SK-N-SH treated with all-trans-retinoic acid at 6 μM for 48 hours (cell line): ENCODE measurements around the gene COL25A1.

ENCODE experiments used
- ATAC-seq: fragments of 200-7000 bp; cut with Tn5 transposase; 3 replicates; pipeline ENCODE4 v1.9.1; 2020; ENCODE audit warnings: mild to moderate bottlenecking, moderate library complexity
- ARNTL ChIP-seq: fragments of 450-650 bp; formaldehyde crosslinking; IDR thresholded peaks from 2 replicates; pipeline ENCODE4 v1.5.0; 2020; ENCODE audit warnings: low read depth, mild to moderate bottlenecking, moderate library complexity, borderline replicate concordance
- CSDC2 ChIP-seq: fragments of 250-450 bp; sonication (Bioruptor Pico); IDR thresholded peaks from 2 replicates; pipeline ENCODE4 v1.5.0; 2020; ENCODE audit warnings: mild to moderate bottlenecking, moderate library complexity
- ESRRG ChIP-seq: fragments of 250-450 bp; sonication (Bioruptor Pico); IDR thresholded peaks from 2 replicates; pipeline ENCODE4 v1.6.1; 2021; ENCODE audit warnings: mild to moderate bottlenecking
- GLIS3 ChIP-seq: fragments of 250-450 bp; sonication (Bioruptor Pico); IDR thresholded peaks from 2 replicates; pipeline ENCODE4 v1.5.0; 2020; ENCODE audit warnings: mild to moderate bottlenecking, moderate library complexity
- ISL1 ChIP-seq: fragments of 250-450 bp; sonication (Bioruptor Pico); IDR thresholded peaks from 2 replicates; pipeline ENCODE4 v2.1.2; 2022; ENCODE audit warnings: mild to moderate bottlenecking, moderate library complexity
- OSR1 ChIP-seq: fragments of 250-450 bp; sonication (Bioruptor Pico); IDR thresholded peaks from 2 replicates; pipeline ENCODE4 v1.8.0; 2022; ENCODE audit warnings: moderate library complexity, mild to moderate bottlenecking, inconsistent platforms
- PPARA ChIP-seq: fragments of 250-450 bp; sonication (Bioruptor Pico); IDR thresholded peaks from 2 replicates; pipeline ENCODE4 v1.5.0; 2020; ENCODE audit warnings: mild to moderate bottlenecking, borderline replicate concordance
- RARB ChIP-seq: fragments of 250-450 bp; sonication (Bioruptor Pico); IDR thresholded peaks from 2 replicates; pipeline ENCODE4 v1.8.0; 2021; ENCODE audit warnings: mild to moderate bottlenecking, moderate library complexity
- SNAI2 ChIP-seq: fragments of 250-450 bp; sonication (Bioruptor Pico); IDR thresholded peaks from 2 replicates; pipeline ENCODE4 v1.5.0; 2020; ENCODE audit warnings: mild to moderate bottlenecking, moderate library complexity
- ZC3H10 ChIP-seq: fragments of 250-450 bp; sonication (Bioruptor Pico); IDR thresholded peaks from 2 replicates; pipeline ENCODE4 v1.5.1; 2021; ENCODE audit warnings: mild to moderate bottlenecking, moderate library complexity
- ZFP3 ChIP-seq: fragments of 250-450 bp; sonication (Bioruptor Pico); IDR thresholded peaks from 2 replicates; pipeline ENCODE4 v1.5.0; 2020; ENCODE audit warnings: mild to moderate bottlenecking, moderate library complexity
- ZFP30 ChIP-seq: fragments of 450-650 bp; formaldehyde crosslinking; IDR thresholded peaks from 2 replicates; pipeline ENCODE4 v1.5.0; 2022; ENCODE audit warnings: mild to moderate bottlenecking, moderate library complexity
- ZNF565 ChIP-seq: fragments of 450-650 bp; formaldehyde crosslinking; conservative IDR thresholded peaks from 2 replicates; pipeline ENCODE4 v1.5.0; 2020; ENCODE audit warnings: low read depth, mild to moderate bottlenecking, moderate library complexity
- ZNF70 ChIP-seq: fragments of 450-650 bp; formaldehyde crosslinking; IDR thresholded peaks from 2 replicates; pipeline ENCODE4 v1.5.0; 2020; ENCODE audit warnings: mild to moderate bottlenecking, moderate library complexity
- TF ChIP-seq, protein P1 (sequence below): fragments of 250-450 bp; sonication (Bioruptor Pico); IDR thresholded peaks from 2 replicates; pipeline ENCODE4 v1.5.1; 2021; ENCODE audit warnings: mild to moderate bottlenecking, moderate library complexity
- TF ChIP-seq, protein P2 (sequence below): fragments of 250-450 bp; sonication (Bioruptor Pico); IDR thresholded peaks from 2 replicates; pipeline ENCODE4 v1.8.0; 2021; ENCODE audit warnings: low read depth, mild to moderate bottlenecking, moderate library complexity, borderline replicate concordance
- TF ChIP-seq, protein P3 (sequence below): fragments of 250-450 bp; sonication (Bioruptor Pico); IDR thresholded peaks from 2 replicates; pipeline ENCODE4 v1.8.0; 2020; ENCODE audit warnings: mild to moderate bottlenecking, moderate library complexity, borderline replicate concordance
- TF ChIP-seq, protein P4 (sequence below): fragments of 250-450 bp; sonication (Bioruptor Pico); IDR thresholded peaks from 2 replicates; pipeline ENCODE4 v1.5.0; 2020; ENCODE audit warnings: mild to moderate bottlenecking, moderate library complexity

Gene COL25A1

DNA sequence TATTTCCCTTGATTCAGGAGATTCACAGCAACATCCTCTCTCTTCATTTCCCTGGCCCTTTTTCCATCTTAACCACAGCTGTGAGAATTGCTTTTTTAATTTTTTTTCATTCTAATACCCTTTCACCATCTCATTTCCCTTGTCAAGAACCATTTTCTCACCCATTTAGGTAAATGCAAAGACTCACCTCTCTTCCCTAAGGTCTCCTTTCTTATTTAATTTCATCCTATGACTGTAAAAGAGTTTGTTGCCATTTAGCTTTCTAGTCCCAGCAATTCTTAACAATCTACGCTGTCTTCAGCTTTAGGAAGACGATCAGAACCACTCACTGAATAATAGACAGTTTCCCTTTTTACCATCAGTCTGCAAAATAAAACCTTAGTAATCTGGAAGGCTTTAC, 298.5 kb downstream of the COL25A1 start:
- no peak for TF ChIP-seq ZC3H10 (CRISPR knock-in tag)
- TF ChIP-seq SNAI2: no peak
- TF ChIP-seq, protein P1, sequence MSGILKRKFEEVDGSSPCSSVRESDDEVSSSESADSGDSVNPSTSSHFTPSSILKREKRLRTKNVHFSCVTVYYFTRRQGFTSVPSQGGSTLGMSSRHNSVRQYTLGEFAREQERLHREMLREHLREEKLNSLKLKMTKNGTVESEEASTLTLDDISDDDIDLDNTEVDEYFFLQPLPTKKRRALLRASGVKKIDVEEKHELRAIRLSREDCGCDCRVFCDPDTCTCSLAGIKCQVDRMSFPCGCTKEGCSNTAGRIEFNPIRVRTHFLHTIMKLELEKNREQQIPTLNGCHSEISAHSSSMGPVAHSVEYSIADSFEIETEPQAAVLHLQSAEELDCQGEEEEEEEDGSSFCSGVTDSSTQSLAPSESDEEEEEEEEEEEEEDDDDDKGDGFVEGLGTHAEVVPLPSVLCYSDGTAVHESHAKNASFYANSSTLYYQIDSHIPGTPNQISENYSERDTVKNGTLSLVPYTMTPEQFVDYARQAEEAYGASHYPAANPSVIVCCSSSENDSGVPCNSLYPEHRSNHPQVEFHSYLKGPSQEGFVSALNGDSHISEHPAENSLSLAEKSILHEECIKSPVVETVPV (CRISPR knock-in tag): no peak
- TF ChIP-seq ZNF565 (CRISPR knock-in tag): no peak
- TF ChIP-seq, protein P2, sequence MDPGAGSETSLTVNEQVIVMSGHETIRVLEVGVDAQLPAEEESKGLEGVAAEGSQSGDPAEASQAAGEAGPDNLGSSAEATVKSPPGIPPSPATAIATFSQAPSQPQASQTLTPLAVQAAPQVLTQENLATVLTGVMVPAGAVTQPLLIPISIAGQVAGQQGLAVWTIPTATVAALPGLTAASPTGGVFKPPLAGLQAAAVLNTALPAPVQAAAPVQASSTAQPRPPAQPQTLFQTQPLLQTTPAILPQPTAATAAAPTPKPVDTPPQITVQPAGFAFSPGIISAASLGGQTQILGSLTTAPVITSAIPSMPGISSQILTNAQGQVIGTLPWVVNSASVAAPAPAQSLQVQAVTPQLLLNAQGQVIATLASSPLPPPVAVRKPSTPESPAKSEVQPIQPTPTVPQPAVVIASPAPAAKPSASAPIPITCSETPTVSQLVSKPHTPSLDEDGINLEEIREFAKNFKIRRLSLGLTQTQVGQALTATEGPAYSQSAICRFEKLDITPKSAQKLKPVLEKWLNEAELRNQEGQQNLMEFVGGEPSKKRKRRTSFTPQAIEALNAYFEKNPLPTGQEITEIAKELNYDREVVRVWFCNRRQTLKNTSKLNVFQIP (CRISPR knock-in tag): no peak
- TF ChIP-seq CSDC2 (CRISPR knock-in tag): no peak
- no peak for TF ChIP-seq PPARA (CRISPR knock-in tag)
- no peak for TF ChIP-seq ZFP3 (CRISPR knock-in tag)
- no peak for TF ChIP-seq OSR1
- no peak for TF ChIP-seq GLIS3 (CRISPR knock-in tag)

DNA sequence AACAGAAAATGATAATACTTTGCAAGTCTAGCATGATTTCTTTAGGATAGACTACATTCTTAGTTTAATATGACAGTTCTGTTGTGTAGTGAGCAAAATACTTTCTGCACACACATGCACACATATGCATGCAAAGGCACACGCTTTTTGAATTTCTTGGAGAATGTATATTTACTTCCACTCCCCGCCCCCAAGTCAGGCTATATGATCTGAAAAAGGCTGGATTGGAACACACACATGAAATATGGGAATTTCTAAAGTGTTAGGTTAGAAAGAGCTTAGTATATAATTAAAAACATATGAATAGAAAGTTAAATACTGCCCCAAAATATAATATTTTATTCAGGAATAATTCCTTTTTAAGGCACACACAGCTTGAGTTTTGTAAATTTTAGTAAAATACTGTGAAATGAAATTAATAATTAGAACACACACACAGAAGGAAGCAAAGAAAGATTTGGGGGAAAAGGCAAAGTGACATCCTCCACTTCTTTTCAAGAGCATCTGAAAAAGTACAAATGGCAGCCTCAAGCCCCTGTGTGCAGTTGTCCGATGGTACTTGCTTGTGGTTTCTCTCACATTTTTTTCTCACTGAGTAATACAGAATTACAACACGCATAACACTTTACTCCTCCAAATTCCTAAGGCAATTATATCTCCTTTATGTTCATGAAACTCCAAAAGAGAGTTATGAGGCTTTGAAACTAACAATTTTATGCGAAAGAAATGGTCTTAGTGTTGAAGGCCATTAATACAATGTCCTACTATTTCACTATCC, 310.7 kb downstream of the COL25A1 start:
- TF ChIP-seq, protein P1 (CRISPR knock-in tag): no peak
- TF ChIP-seq ZC3H10 (CRISPR knock-in tag) (no peak), ZFP3 (CRISPR knock-in tag) (no peak), PPARA (CRISPR knock-in tag) (no peak), ZFP30 (no peak), SNAI2 (no peak), ISL1 (CRISPR knock-in tag) (no peak), ARNTL (no peak), ZNF70 (CRISPR knock-in tag) (no peak), ESRRG (no peak), RARB (no peak), ZNF565 (CRISPR knock-in tag) (no peak)
- TF ChIP-seq, protein P2 (CRISPR knock-in tag): no peak
- TF ChIP-seq, protein P3, sequence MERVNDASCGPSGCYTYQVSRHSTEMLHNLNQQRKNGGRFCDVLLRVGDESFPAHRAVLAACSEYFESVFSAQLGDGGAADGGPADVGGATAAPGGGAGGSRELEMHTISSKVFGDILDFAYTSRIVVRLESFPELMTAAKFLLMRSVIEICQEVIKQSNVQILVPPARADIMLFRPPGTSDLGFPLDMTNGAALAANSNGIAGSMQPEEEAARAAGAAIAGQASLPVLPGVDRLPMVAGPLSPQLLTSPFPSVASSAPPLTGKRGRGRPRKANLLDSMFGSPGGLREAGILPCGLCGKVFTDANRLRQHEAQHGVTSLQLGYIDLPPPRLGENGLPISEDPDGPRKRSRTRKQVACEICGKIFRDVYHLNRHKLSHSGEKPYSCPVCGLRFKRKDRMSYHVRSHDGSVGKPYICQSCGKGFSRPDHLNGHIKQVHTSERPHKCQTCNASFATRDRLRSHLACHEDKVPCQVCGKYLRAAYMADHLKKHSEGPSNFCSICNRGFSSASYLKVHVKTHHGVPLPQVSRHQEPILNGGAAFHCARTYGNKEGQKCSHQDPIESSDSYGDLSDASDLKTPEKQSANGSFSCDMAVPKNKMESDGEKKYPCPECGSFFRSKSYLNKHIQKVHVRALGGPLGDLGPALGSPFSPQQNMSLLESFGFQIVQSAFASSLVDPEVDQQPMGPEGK (CRISPR knock-in tag): no peak
- TF ChIP-seq, protein P4, sequence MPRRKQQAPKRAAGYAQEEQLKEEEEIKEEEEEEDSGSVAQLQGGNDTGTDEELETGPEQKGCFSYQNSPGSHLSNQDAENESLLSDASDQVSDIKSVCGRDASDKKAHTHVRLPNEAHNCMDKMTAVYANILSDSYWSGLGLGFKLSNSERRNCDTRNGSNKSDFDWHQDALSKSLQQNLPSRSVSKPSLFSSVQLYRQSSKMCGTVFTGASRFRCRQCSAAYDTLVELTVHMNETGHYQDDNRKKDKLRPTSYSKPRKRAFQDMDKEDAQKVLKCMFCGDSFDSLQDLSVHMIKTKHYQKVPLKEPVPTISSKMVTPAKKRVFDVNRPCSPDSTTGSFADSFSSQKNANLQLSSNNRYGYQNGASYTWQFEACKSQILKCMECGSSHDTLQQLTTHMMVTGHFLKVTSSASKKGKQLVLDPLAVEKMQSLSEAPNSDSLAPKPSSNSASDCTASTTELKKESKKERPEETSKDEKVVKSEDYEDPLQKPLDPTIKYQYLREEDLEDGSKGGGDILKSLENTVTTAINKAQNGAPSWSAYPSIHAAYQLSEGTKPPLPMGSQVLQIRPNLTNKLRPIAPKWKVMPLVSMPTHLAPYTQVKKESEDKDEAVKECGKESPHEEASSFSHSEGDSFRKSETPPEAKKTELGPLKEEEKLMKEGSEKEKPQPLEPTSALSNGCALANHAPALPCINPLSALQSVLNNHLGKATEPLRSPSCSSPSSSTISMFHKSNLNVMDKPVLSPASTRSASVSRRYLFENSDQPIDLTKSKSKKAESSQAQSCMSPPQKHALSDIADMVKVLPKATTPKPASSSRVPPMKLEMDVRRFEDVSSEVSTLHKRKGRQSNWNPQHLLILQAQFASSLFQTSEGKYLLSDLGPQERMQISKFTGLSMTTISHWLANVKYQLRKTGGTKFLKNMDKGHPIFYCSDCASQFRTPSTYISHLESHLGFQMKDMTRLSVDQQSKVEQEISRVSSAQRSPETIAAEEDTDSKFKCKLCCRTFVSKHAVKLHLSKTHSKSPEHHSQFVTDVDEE (CRISPR knock-in tag): no peak
- TF ChIP-seq, all 23 proteins: peak for 0
- ATAC-seq: no peak

More for the DNA sequence above, 298.5 kb downstream of the COL25A1 start:
- ATAC-seq: no peak
